HG02970 (cell line): ENCODE measurements around the gene ALOX5.
"Not testable (repeated sequence)": the region's sequence is repeated elsewhere in the genome, so short reads cannot be mapped to it uniquely, and the experiment has no call there.

Source experiments
- ATAC-seq: cut with Tn5 transposase; IDR thresholded peaks from one replicate; pipeline ENCODE4 v1.9.1; 2021; ENCODE audit warnings: mild to moderate bottlenecking, moderate library complexity, moderate number of reproducible peaks; ENCODE audit not compliant: unreplicated experiment, low FRiP score

ALOX5 gene

GRCh38 chr10:45373576-45374349 is at the start of gene ALOX5:
Gene ALOX5, plus strand, starts transcription at chr10:45374216. Its CDS starts 64 bp downstream, at chr10:45374280.
- ATAC-seq: no peak

GRCh38 chr10:45325116-45325515 is 48.9 kb upstream of the ALOX5 start:
- ATAC-seq: no peak

- ATAC-seq: not testable (repeated sequence)
These were observed 47.2 kb upstream of the ALOX5 start for GRCh38 chr10:45326864-45327263.

- not testable (repeated sequence) for ATAC-seq
These were observed 42.2 kb upstream of the ALOX5 start for GRCh38 chr10:45331824-45332223.

GRCh38 chr10:45339894-45340293 is 34.1 kb upstream of the ALOX5 start:
- ATAC-seq: no peak

- not testable (repeated sequence) for ATAC-seq
These were observed 33.6 kb upstream of the ALOX5 start for GRCh38 chr10:45340420-45340819.

GRCh38 chr10:45346652-45347335 is 27.2 kb upstream of the ALOX5 start:
- ATAC-seq: not testable (repeated sequence)

GRCh38 chr10:45347464-45347863 is 26.6 kb upstream of the ALOX5 start:
- not testable (repeated sequence) for ATAC-seq

- ATAC-seq: not testable (repeated sequence)
These were observed 25.7 kb upstream of the ALOX5 start for GRCh38 chr10:45348196-45348765.

GRCh38 chr10:45353186-45353585 is 20.8 kb upstream of the ALOX5 start:
- ATAC-seq: no peak

- ATAC-seq: no peak
These were observed 19.8 kb upstream of the ALOX5 start for GRCh38 chr10:45354261-45354660.

- no peak for ATAC-seq
These were observed 18.5 kb upstream of the ALOX5 start for GRCh38 chr10:45355494-45355893.

- not testable (repeated sequence) for ATAC-seq
These were observed 15.1 kb upstream of the ALOX5 start for GRCh38 chr10:45358961-45359360.

GRCh38 chr10:45361983-45362799 is 11.8 kb upstream of the ALOX5 start:
- not testable (repeated sequence) for ATAC-seq

- not testable (repeated sequence) for ATAC-seq
These were observed 6.4 kb upstream of the ALOX5 start for GRCh38 chr10:45367643-45368042.

- no peak for ATAC-seq
These were observed 5.8 kb upstream of the ALOX5 start for GRCh38 chr10:45368181-45368580.

- ATAC-seq: no peak
These were observed 3.6 kb upstream of the ALOX5 start for GRCh38 chr10:45370202-45370955.

- ATAC-seq: no peak
These were observed 2.5 kb upstream of the ALOX5 start for GRCh38 chr10:45371560-45371959.

GRCh38 chr10:45372251-45372951 is 1.6 kb upstream of the ALOX5 start:
- ATAC-seq: no peak
